HG03565 (cell line): Measurements from ENCODE around the gene CMYA5.
"Not testable (repeated sequence)": the region's sequence is repeated elsewhere in the genome, so short reads cannot be mapped to it uniquely, and the experiment has no call there.

Source experiments
- ATAC-seq: cut with Tn5 transposase; IDR thresholded peaks from one replicate; pipeline ENCODE4 v1.9.1; 2021; ENCODE audit warnings: mild to moderate bottlenecking, moderate library complexity; ENCODE audit not compliant: unreplicated experiment

The CMYA5 gene

GRCh38 chr5:79746642-79747569, 57.3 kb downstream of the CMYA5 start:
- no peak for ATAC-seq

GRCh38 chr5:79750611-79751510, 61.2 kb downstream of the CMYA5 start:
- ATAC-seq: no peak

GRCh38 chr5:79753092-79753491, 63.5 kb downstream of the CMYA5 start:
- no peak for ATAC-seq

GRCh38 chr5:79753877-79754645, 64.4 kb downstream of the CMYA5 start:
- no peak for ATAC-seq

- ATAC-seq: no peak
These were observed 65.4 kb downstream of the CMYA5 start for GRCh38 chr5:79754865-79755555.

GRCh38 chr5:79756076-79756475, 66.4 kb downstream of the CMYA5 start:
- no peak for ATAC-seq

GRCh38 chr5:79759436-79759835, 69.8 kb downstream of the CMYA5 start:
- ATAC-seq: no peak

- no peak for ATAC-seq
These were observed 70.2 kb downstream of the CMYA5 start for GRCh38 chr5:79759848-79760247.

GRCh38 chr5:79762929-79763328, 73.3 kb downstream of the CMYA5 start:
- no peak for ATAC-seq

GRCh38 chr5:79764147-79764546, 74.5 kb downstream of the CMYA5 start:
- ATAC-seq: not testable (repeated sequence)

GRCh38 chr5:79771387-79771786, 81.8 kb downstream of the CMYA5 start:
- no peak for ATAC-seq

- ATAC-seq: no peak
These were observed 83.0 kb downstream of the CMYA5 start for GRCh38 chr5:79772651-79773050.

- no peak for ATAC-seq
These were observed 84.0 kb downstream of the CMYA5 start for GRCh38 chr5:79773612-79774011.

- ATAC-seq: no peak
These were observed 84.7 kb downstream of the CMYA5 start for GRCh38 chr5:79774171-79774854.

GRCh38 chr5:79774855-79775237, 85.2 kb downstream of the CMYA5 start:
- no peak for ATAC-seq

- not testable (repeated sequence) for ATAC-seq
These were observed 95.1 kb downstream of the CMYA5 start for GRCh38 chr5:79784741-79785140.

- ATAC-seq: no peak
These were observed 96.3 kb downstream of the CMYA5 start for GRCh38 chr5:79785983-79786382.

- ATAC-seq: no peak
These were observed 97.8 kb downstream of the CMYA5 start for GRCh38 chr5:79787448-79787847.

- no peak for ATAC-seq
These were observed 102.2 kb downstream of the CMYA5 start for GRCh38 chr5:79791843-79792242.

GRCh38 chr5:79792463-79792862, 102.8 kb downstream of the CMYA5 start:
- no peak for ATAC-seq
